GM23338 (cell line): ENCODE results near the gene GET3. TPM values are rescaled to one million over a fixed set of nuclear protein-coding genes. Genes with fewer than 3 reads are reported as not detected.

Source experiments
- ATAC-seq: fragments of 200-7000 bp; cut with Tn5 transposase; 3 replicates; pipeline ENCODE4 v1.9.1; 2020
- DNase-seq: peaks from one replicate; pipeline ENCODE4 v3.0.0-alpha.2; 2015; ENCODE audit warnings: low spot score
- H2AFZ ChIP-seq: fragments of 200-600 bp; sonication (generic); 2 replicates; pipeline ENCODE4 v1.8.0; 2016; ENCODE audit warnings: antibody characterized with exemption, mild to moderate bottlenecking, moderate library complexity
- H3F3A ChIP-seq: fragments of 200-600 bp; sonication (generic); replicated peaks from 2 replicates; pipeline ENCODE4 v1.8.0; 2017; ENCODE audit warnings: antibody characterized with exemption, mixed run types, low read depth
- H3K27ac ChIP-seq: fragments of 200-600 bp; sonication (generic); 2 replicates; pipeline ENCODE4 v1.6.1; 2016; ENCODE audit warnings: low read depth
- H3K27me3 ChIP-seq: fragments of 200-600 bp; sonication (generic); 2 replicates; pipeline ENCODE4 v1.8.0; 2016; ENCODE audit warnings: mild to moderate bottlenecking, mixed run types, moderate library complexity; ENCODE audit not compliant: insufficient read depth
- H3K36me3 ChIP-seq: fragments of 200-600 bp; sonication (generic); 2 replicates; pipeline ENCODE4 v1.8.0; 2016; ENCODE audit warnings: mild to moderate bottlenecking; ENCODE audit not compliant: insufficient read depth
- H3K4me1 ChIP-seq: fragments of 200-600 bp; sonication (generic); 2 replicates; pipeline ENCODE4 v1.8.0; 2016; ENCODE audit warnings: mild to moderate bottlenecking, moderate library complexity; ENCODE audit not compliant: insufficient read depth
- H3K4me2 ChIP-seq: fragments of 200-600 bp; sonication (generic); 2 replicates; pipeline ENCODE4 v1.7.1; 2017; ENCODE audit warnings: mixed run types
- H3K4me3 ChIP-seq: fragments of 200-600 bp; sonication (generic); 2 replicates; pipeline ENCODE4 v1.6.1; 2016; ENCODE audit warnings: mixed run types
- H3K79me2 ChIP-seq: fragments of 200-600 bp; sonication (generic); replicated peaks from 2 replicates; pipeline ENCODE4 v1.8.0; 2017; ENCODE audit warnings: mild to moderate bottlenecking; ENCODE audit not compliant: insufficient read depth
- H3K9me2 ChIP-seq: fragments of 200-600 bp; sonication (generic); 2 replicates; pipeline ENCODE4 v1.8.0; 2017; ENCODE audit not compliant: insufficient read depth
- H4K20me1 ChIP-seq: fragments of 200-600 bp; sonication (generic); replicated peaks from 2 replicates; pipeline ENCODE4 v1.8.0; 2017; ENCODE audit warnings: mild to moderate bottlenecking; ENCODE audit not compliant: insufficient read depth
- H3K27ac Mint-ChIP-seq: 2 replicates; pipeline ENCODE4 v1.8.0; 2020; ENCODE audit warnings: inconsistent platforms, mild to moderate bottlenecking, moderate library complexity, mixed read lengths
- H3K27me3 Mint-ChIP-seq: 3 replicates; pipeline ENCODE4 v1.8.0; 2022; ENCODE audit warnings: low read depth, mild to moderate bottlenecking, moderate library complexity, mixed read lengths, inconsistent platforms; ENCODE audit not compliant: insufficient read depth, poor library complexity
- H3K36me3 Mint-ChIP-seq: 3 replicates; pipeline ENCODE4 v1.8.0; 2021; ENCODE audit warnings: low read depth, mild to moderate bottlenecking, inconsistent platforms, moderate library complexity, mixed read lengths
- H3K4me1 Mint-ChIP-seq: 3 replicates; pipeline ENCODE4 v1.8.0; 2020; ENCODE audit warnings: mild to moderate bottlenecking, inconsistent platforms, mixed read lengths
- H3K4me3 Mint-ChIP-seq: 3 replicates; pipeline ENCODE4 v1.8.0; 2021; ENCODE audit warnings: moderate library complexity, mild to moderate bottlenecking, inconsistent platforms, mixed read lengths
- H3K9me3 Mint-ChIP-seq: 3 replicates; pipeline ENCODE4 v1.8.0; 2020; ENCODE audit warnings: moderate library complexity, mild to moderate bottlenecking, inconsistent platforms, mixed read lengths
- EZH2 ChIP-seq: fragments of 200-600 bp; sonication (generic); IDR thresholded peaks from one replicate; pipeline ENCODE4 v1.8.0; 2017; ENCODE audit warnings: antibody characterized with exemption, mild to moderate bottlenecking, low read depth; ENCODE audit not compliant: unreplicated experiment
- EZH2phosphoT487 ChIP-seq: fragments of 200-600 bp; sonication (generic); IDR thresholded peaks from one replicate; pipeline ENCODE4 v1.8.1; 2018; ENCODE audit warnings: antibody characterized with exemption; ENCODE audit not compliant: unreplicated experiment
- JUNB ChIP-seq: IDR thresholded peaks from one replicate; pipeline ENCODE4 v1.6.1; 2016; ENCODE audit warnings: antibody characterized with exemption; ENCODE audit not compliant: unreplicated experiment
- POLR2AphosphoS5 ChIP-seq: IDR thresholded peaks from 2 replicates; pipeline ENCODE4 v1.6.1; 2016; ENCODE audit warnings: antibody characterized with exemption, low read depth
- ZNF114 ChIP-seq: fragments of 250-450 bp; sonication (Bioruptor Pico); IDR thresholded peaks from 2 replicates; pipeline ENCODE4 v1.5.0; 2020; ENCODE audit warnings: mild to moderate bottlenecking, moderate library complexity
- ZNF331 ChIP-seq: fragments of 250-450 bp; sonication (Bioruptor Pico); IDR thresholded peaks from 2 replicates; pipeline ENCODE4 v1.5.0; 2020; ENCODE audit warnings: low read depth, mild to moderate bottlenecking, moderate library complexity
- polyA plus RNA-seq: library from polyadenylated mRNA; unstranded; fragments of >200 nt; fragmentation: Nextera tagmentation; extraction: Ambion mirVana; gene quantifications from 2 replicates; pipeline ENCODE4 v1.2.1, GENCODE V29; 2016
- total RNA-seq: library from RNA; depleted of rRNA; stranded (reverse); fragments of >200 nt; shearing (Covaris generic); gene quantifications from 2 replicates; pipeline ENCODE4 v1.2.3, GENCODE V29; 2014
- TF ChIP-seq, protein P1 (sequence below): IDR thresholded peaks from 2 replicates; pipeline ENCODE4 v1.6.1; 2016; ENCODE audit warnings: antibody characterized with exemption
- TF ChIP-seq, protein P2 (sequence below), 2 experiments: fragments of 200-600 bp in 1 of 2; sonication (generic) in 1 of 2; conservative IDR thresholded peaks; 2 replicates each; pipeline versions ENCODE4 v1.5.1 to v1.6.1; 2016 to 2017; ENCODE audit warnings: antibody characterized with exemption in 2 of 2, low read depth in 2 of 2, mild to moderate bottlenecking in 2 of 2, moderate library complexity in 1 of 2
- TF ChIP-seq, protein P3 (sequence below): IDR thresholded peaks from one replicate; pipeline ENCODE4 v1.6.1; 2018; ENCODE audit warnings: antibody characterized with exemption; ENCODE audit not compliant: unreplicated experiment

The GET3 gene
- total and polyA plus RNA-seq, 2 experiments from 2014 or later, result 90.4 to 109 TPM

DNA sequence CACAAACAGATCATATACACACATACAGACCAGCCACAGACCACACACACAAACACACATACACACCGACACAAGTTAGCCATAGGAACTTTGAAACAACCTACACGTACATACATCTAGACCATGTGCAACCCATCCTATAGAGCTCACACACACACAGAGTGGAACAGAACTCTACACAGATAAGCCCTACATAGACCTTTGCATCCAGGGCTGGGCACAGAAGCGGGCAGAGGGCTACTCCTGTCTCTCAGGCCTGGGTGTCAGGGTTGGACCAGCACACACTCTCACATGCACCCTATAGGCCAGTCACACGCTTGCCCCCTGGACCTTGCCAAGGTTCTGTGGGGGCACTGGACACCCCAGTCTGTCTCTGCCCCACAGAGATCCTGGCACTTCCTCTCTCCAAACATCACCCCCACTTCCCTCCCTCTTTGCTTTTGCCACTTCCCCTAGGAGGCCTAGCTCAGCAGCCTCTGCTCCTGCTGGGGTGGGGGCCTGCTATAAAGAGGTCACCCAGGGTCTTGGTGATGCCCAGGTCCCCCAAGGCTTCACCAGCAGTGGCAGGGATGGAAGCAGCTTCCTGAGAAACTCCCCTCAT, 48.2 kb downstream of the GET3 start:
- H3K4me1 ChIP-seq, result peaks cover 25% of the 10 kb centered on the region
- no peak for DNase-seq

More for the DNA sequence above, 48.2 kb downstream of the GET3 start:
- Histone ChIP-seq H3K36me3 (no peaks in the 10 kb centered on the region), H2AFZ (no peak overlapping the region), H3K27ac (no peak overlapping the region), H4K20me1 (no peaks in the 10 kb centered on the region), H3K4me3 (no peak overlapping the region), H3K79me2 (no peaks in the 10 kb centered on the region), H3K27me3 (peaks cover 1% of the 10 kb centered on the region), H3K4me2 (no peak overlapping the region), H3K9me2 (no peaks in the 10 kb centered on the region), H3F3A (peaks cover 29% of the 10 kb centered on the region)
- no peak for TF ChIP-seq ZNF114
- TF ChIP-seq EZH2phosphoT487, result no peak
- TF ChIP-seq EZH2, result no peak
- TF ChIP-seq, protein P1, sequence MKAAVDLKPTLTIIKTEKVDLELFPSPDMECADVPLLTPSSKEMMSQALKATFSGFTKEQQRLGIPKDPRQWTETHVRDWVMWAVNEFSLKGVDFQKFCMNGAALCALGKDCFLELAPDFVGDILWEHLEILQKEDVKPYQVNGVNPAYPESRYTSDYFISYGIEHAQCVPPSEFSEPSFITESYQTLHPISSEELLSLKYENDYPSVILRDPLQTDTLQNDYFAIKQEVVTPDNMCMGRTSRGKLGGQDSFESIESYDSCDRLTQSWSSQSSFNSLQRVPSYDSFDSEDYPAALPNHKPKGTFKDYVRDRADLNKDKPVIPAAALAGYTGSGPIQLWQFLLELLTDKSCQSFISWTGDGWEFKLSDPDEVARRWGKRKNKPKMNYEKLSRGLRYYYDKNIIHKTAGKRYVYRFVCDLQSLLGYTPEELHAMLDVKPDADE, result no peak
- TF ChIP-seq ZNF331 (CRISPR knock-in tag), result no peak
- TF ChIP-seq, protein P2, sequence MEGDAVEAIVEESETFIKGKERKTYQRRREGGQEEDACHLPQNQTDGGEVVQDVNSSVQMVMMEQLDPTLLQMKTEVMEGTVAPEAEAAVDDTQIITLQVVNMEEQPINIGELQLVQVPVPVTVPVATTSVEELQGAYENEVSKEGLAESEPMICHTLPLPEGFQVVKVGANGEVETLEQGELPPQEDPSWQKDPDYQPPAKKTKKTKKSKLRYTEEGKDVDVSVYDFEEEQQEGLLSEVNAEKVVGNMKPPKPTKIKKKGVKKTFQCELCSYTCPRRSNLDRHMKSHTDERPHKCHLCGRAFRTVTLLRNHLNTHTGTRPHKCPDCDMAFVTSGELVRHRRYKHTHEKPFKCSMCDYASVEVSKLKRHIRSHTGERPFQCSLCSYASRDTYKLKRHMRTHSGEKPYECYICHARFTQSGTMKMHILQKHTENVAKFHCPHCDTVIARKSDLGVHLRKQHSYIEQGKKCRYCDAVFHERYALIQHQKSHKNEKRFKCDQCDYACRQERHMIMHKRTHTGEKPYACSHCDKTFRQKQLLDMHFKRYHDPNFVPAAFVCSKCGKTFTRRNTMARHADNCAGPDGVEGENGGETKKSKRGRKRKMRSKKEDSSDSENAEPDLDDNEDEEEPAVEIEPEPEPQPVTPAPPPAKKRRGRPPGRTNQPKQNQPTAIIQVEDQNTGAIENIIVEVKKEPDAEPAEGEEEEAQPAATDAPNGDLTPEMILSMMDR (conservative IDR thresholded peaks at IDR 0.05; ENCODE audit: low read depth in 2 of 2), result no peak
- TF ChIP-seq JUNB, result no peak
- TF ChIP-seq POLR2AphosphoS5, result no peak
- TF ChIP-seq, protein P3, sequence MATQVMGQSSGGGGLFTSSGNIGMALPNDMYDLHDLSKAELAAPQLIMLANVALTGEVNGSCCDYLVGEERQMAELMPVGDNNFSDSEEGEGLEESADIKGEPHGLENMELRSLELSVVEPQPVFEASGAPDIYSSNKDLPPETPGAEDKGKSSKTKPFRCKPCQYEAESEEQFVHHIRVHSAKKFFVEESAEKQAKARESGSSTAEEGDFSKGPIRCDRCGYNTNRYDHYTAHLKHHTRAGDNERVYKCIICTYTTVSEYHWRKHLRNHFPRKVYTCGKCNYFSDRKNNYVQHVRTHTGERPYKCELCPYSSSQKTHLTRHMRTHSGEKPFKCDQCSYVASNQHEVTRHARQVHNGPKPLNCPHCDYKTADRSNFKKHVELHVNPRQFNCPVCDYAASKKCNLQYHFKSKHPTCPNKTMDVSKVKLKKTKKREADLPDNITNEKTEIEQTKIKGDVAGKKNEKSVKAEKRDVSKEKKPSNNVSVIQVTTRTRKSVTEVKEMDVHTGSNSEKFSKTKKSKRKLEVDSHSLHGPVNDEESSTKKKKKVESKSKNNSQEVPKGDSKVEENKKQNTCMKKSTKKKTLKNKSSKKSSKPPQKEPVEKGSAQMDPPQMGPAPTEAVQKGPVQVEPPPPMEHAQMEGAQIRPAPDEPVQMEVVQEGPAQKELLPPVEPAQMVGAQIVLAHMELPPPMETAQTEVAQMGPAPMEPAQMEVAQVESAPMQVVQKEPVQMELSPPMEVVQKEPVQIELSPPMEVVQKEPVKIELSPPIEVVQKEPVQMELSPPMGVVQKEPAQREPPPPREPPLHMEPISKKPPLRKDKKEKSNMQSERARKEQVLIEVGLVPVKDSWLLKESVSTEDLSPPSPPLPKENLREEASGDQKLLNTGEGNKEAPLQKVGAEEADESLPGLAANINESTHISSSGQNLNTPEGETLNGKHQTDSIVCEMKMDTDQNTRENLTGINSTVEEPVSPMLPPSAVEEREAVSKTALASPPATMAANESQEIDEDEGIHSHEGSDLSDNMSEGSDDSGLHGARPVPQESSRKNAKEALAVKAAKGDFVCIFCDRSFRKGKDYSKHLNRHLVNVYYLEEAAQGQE, result no peak
- Mint-ChIP-seq H3K27me3 (peaks cover 16% of the 10 kb centered on the region), H3K27ac (no peak overlapping the region), H3K9me3 (no peaks in the 10 kb centered on the region), H3K4me3 (no peak overlapping the region), H3K4me1 (peaks cover 22% of the 10 kb centered on the region), H3K36me3 (no peaks in the 10 kb centered on the region; the same call in 2 of the 3 replicates)
- ATAC-seq, result no peak
